AG09309 (cell line): ENCODE measurements around the gene DCXR.
A peak's percentile ranks its signal among the peaks of the same experiment; 100 is the strongest.

Experiments
- DNase-seq: peaks from one replicate; pipeline ENCODE4 v3.0.0-alpha.2; 2010; ENCODE audit warnings: low read depth
- H3K4me3 ChIP-seq: 2 replicates; pipeline ENCODE4 v1.5.1; 2011; ENCODE audit warnings: mild to moderate bottlenecking, low read depth, low read length, moderate library complexity; ENCODE audit not compliant: control insufficient read depth
- CTCF ChIP-seq: IDR thresholded peaks from 2 replicates; pipeline ENCODE4 v1.5.1; 2011; ENCODE audit warnings: mild to moderate bottlenecking, low read depth, low read length, inconsistent platforms; ENCODE audit not compliant: insufficient read depth, control insufficient read depth; ENCODE audit errors: missing control alignments

The DCXR gene

GRCh38 chr17:82006468-82007227, 30.8 kb downstream of the DCXR start:
- DNase-seq = no peak
- no peak for TF ChIP-seq CTCF
- no peak overlapping the region for H3K4me3 ChIP-seq

GRCh38 chr17:82005701-82006348, 31.7 kb downstream of the DCXR start:
- DNase-seq = no peak
- no peak for TF ChIP-seq CTCF
- no peak overlapping the region for H3K4me3 ChIP-seq

- no peak overlapping the region for H3K4me3 ChIP-seq
- no peak for DNase-seq
- TF ChIP-seq CTCF = no peak
These were observed 32.7 kb downstream of the DCXR start for GRCh38 chr17:82004517-82005455.

- H3K4me3 ChIP-seq = peak overlapping the region; percentile 3; the same call in 1 of the 2 replicates
- DNase-seq = peak; percentile 76
- TF ChIP-seq CTCF = peak; percentile 14
These were observed 33.8 kb downstream of the DCXR start for GRCh38 chr17:82003411-82004381.

- H3K4me3 ChIP-seq = no peak overlapping the region
- DNase-seq = no peak
- no peak for TF ChIP-seq CTCF
These were observed 35.9 kb downstream of the DCXR start for GRCh38 chr17:82001571-82002056.
